Coronary artery (tissue), 2 donors: ENCODE results near the gene CMC1.

Experiments used
- DNase-seq: peaks from one replicate; pipeline ENCODE4 v3.0.0-alpha.2; 2017; ENCODE audit warnings: low spot score
- H3K27ac ChIP-seq, 2 donors: fragments of 200-600 bp; sonication (generic); one replicate each; pipeline ENCODE4 v1.5.1; 2016 to 2019
- H3K4me3 ChIP-seq: fragments of 200-600 bp; sonication (generic); 2 replicates; pipeline ENCODE4 v1.5.1; 2016; ENCODE audit warnings: mild to moderate bottlenecking, moderate library complexity
- TF ChIP-seq, protein P1 (sequence below): fragments of 200-600 bp; sonication (generic); IDR thresholded peaks from one replicate; pipeline ENCODE4 v1.5.1; 2019; ENCODE audit warnings: antibody characterized with exemption

Gene CMC1

DNA sequence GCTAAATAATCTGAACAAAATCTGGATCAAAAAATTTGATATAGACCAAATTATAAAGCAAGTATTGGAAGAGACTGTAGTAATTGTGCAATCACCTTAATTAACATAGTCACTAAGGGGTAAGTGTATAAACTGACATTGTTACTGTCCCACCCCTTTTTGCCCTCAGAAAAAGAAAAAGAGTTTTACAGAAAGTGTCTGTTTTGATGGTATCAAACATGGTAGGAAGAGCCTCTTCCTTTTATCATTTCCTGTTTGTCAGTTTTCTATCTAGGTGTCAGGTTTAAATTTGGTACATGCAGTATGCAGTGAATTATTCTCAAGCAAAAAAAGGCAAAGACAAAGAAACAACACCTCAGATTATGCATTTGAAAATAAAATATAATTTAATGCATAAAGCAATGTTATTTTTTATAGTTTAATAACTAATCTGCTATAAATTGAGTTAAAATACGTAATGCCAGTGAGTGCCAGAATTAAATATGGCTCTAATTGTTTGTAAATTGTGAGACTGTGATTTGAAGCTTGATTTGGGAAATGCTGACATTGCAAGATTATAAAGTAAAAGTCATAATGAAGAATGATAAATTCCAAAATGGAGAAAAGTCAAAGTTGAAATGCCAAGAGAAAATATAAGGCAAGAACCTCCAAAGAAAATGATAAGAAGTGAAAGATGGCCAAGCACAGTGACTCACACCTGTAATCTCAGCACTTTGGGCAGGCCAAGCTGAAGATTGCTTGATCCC, 30.3 kb upstream of the CMC1 start:
- TF ChIP-seq, protein P1, sequence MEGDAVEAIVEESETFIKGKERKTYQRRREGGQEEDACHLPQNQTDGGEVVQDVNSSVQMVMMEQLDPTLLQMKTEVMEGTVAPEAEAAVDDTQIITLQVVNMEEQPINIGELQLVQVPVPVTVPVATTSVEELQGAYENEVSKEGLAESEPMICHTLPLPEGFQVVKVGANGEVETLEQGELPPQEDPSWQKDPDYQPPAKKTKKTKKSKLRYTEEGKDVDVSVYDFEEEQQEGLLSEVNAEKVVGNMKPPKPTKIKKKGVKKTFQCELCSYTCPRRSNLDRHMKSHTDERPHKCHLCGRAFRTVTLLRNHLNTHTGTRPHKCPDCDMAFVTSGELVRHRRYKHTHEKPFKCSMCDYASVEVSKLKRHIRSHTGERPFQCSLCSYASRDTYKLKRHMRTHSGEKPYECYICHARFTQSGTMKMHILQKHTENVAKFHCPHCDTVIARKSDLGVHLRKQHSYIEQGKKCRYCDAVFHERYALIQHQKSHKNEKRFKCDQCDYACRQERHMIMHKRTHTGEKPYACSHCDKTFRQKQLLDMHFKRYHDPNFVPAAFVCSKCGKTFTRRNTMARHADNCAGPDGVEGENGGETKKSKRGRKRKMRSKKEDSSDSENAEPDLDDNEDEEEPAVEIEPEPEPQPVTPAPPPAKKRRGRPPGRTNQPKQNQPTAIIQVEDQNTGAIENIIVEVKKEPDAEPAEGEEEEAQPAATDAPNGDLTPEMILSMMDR: no peak
- no peak for DNase-seq

DNA sequence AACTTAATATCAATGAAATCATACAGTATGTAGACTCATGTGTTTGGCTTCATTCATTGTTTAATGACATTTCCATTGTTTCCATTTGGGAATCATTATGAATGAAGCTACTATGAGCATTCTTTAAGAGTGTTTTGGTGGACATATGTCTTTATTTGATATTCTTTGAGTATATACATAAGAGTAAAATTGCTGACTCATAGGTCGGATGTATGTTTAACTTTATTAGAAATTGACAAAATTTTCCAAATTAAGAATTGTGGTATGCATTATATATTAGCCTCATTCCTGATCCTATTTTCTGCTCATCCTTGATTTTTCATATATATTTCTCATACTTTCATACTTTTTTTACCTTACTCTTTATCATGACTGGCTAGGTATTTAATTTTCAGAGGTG, 28.7 kb upstream of the CMC1 start:
- no peak overlapping the region for H3K27ac ChIP-seq
- no peak for DNase-seq
- no peak overlapping the region for H3K4me3 ChIP-seq
- TF ChIP-seq, protein P1: no peak

More for the DNA sequence above, 30.3 kb upstream of the CMC1 start:
- Histone ChIP-seq H3K4me3 (no peak overlapping the region), H3K27ac (no peak overlapping the region)

DNA sequence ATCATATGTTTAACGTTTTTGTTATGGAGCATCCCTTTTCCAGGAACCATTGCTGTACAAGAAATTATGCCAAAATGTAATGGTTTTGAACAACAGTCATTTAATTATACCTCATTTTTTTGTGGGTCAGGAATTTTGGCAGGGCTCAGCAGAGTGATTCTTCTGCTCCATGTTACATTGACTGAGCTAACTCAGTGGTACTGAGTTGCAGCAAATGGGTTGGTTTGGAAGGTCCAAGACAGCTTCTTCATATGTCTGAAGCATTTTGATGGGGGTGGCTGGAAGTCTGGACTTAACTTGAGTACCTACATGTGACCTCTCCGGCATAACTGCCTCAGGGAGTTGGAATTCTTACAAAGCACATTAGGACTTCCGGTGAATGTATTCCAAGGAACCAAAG, 26.0 kb upstream of the CMC1 start:
- Histone ChIP-seq H3K27ac (no peak overlapping the region), H3K4me3 (no peak overlapping the region)
- DNase-seq: no peak
- TF ChIP-seq, protein P1: no peak

DNA sequence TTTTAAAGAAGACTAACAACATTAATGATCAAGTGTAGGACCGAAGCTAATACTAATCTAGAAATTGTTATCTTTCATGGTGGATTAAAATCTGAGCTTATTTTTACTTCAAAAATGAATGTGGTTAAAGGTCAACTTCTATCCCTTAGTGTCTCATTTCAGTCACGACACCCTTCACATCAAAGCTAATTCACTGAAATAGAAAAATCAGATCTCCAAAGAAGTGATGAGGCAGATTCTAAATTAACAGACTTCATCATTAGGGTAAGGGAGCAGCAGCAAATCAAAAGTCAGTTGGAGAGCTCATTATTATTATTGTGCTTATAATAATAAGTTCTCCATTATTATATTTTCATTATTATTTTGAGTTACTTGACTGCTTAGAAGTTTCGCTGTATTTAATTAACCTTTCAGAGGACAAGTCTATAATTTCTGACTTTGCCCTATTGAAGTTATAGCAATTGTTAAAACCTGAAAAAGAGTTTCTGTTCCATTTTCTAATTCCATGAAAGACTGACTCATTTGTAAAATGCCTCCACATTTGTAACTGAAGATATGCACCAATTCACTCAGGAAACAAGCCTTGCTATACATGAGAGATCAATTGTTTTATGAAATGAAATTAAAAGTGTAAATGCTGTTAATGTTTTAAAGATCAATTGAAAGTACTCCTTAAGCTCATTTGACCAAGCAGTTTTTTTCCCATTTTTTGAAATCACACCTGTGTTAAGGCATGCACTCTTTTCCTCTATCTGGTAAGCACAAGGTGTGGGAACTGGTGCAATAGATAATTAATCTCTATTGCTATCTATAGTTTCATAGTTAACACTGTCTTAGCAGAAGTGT, 23.1 kb upstream of the CMC1 start:
- Histone ChIP-seq H3K4me3 (no peak overlapping the region), H3K27ac (no peak overlapping the region)
- DNase-seq: no peak
- TF ChIP-seq, protein P1: no peak

DNA sequence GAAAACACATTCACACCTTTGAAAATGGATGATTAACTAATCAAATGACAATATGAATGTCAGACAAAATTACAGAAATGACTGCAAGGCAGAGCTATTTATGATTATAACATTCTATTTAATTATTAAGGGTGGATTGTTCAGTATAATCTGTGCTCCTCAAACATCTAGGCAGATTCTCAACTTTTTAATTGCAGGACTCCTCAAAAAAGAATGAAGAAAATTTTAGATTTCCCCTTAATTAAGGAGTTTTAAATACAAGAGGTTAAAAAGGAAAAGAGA, 22.6 kb upstream of the CMC1 start:
- Histone ChIP-seq H3K27ac (no peak overlapping the region), H3K4me3 (no peak overlapping the region)
- TF ChIP-seq, protein P1: no peak
- no peak for DNase-seq

DNA sequence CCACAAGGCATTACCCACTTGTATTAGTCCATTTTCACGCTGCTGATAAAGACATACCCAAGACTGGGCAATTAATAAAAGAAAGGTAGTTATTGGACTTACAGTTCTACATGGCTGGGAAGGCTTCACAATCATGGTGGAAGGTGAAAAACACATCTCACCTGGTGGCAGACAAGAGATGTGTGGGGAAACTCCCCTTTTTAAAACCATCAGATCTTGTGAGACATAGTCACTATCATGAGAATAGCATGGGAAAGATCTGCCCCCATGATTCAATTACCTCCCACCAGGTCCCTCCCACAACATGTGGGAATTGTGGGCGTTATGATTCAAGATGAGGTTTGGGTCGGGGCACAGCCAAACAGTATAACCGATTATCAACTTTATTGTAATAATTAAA, 17.0 kb upstream of the CMC1 start:
- no peak for DNase-seq
- Histone ChIP-seq H3K4me3 (no peak overlapping the region), H3K27ac (no peak overlapping the region)
- TF ChIP-seq, protein P1: no peak

DNA sequence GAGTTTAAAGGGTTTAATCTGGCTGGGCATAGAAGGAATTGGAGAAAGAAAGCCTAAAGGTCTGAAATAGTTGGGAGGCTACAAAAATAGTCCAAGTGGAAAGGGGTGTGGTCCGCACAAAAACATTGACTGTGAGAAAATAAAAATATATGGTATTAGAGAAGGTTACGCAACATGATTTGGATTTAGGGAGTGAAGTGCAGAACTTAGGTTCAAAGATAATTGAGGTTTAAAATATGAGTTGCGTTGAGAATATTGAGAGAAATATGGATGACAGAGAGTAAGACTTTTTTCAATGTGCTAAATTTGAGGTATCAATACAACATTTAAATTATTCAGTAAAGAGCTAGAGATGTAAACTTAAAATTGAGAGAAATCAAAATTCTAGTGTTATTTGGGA, 15.4 kb upstream of the CMC1 start:
- DNase-seq: no peak
- TF ChIP-seq, protein P1: no peak
- H3K4me3 ChIP-seq: no peak overlapping the region
- no peak overlapping the region for H3K27ac ChIP-seq
